ENCODE results near the gene ESPL1.

The ESPL1 gene

GRCh38 chr12:53231921-53232645, 36.0 kb upstream of the ESPL1 start, which contains the start of gene RARG:
RARG (minus strand) TSS chr12:53232209; CDS start chr12:53227545, 4,664 bp downstream.
- DNase-seq, result peak in 1 of 2 experiments; percentile 13

DNA sequence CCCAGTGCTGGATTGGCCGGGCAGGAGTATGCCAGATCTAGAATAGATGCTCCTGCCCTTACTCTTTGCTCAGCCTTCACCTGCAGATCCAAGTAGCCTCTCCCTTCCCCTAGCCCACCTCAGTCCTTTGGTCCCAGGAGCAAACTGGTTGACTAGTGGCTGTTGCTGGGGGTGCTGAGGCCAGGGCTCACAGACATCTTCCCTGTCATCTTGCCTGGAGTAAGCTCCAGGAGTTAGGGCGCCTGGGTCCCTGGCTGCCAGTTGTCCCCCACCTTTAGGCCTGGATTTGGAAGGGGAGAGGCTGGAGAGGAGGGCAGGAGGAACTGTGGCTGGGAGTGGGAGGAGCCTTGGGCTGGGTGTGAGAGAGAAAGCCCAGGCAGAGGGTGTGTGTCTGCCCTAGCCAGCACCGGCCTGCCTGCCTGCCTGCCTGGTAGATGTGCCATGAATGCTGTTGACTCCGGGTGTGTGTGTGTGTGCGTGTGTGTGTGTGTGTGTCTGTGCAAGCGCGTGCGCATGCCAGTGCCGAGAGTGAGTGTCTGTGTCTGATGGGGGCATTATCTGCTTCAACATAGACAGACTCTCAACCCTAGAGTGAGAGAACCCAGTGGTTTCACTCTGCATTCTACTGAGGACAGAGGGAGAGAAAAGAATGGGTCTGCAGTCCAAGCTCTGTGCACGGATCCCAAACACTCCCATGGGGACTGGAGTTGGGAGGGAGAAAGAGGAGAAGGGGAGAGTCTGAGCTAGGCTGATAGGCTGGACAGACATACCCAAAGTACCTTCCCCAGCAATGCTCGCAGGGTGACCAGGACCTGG, 35.2 kb upstream of the ESPL1 start:
- no peak for DNase-seq

- no peak for DNase-seq
Observed at GRCh38 chr12:53233671-53234121, 34.4 kb upstream of the ESPL1 start.

DNA sequence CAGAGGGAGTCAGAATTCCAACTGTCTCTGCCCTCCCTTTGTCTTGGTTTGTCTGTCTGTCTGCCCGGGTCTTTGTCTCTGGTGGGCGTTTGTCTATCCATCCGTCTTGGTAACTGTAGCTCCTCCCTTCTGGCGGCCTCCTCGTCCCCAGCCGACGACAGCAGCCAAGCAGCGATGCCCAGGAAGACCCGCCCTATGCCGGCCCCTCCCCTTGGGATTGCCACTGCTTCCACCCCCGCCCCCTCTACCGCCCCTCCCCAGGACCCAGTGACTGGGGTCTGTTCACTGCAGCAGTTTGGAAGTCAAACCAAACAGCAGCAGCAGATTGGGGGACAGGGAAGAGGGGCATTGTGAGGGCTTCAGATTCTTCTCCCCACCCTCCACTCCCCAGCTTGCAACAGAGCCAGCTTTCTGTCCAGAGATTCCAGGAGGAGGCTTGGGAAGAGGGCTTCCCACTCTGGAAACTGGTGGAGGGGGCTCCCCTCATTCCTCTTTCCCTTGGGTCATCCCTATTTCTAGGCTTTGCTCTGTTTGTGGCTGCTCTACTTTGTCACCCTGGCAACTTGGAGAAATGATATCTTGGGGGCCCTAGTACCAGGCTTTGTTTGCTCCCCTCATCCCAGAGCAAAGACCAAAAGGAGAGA, 33.7 kb upstream of the ESPL1 start:
- DNase-seq, result no peak

GRCh38 chr12:53235164-53235563, 32.9 kb upstream of the ESPL1 start:
- no peak for DNase-seq

GRCh38 chr12:53235742-53236442, 32.2 kb upstream of the ESPL1 start:
- DNase-seq, result no peak

DNA sequence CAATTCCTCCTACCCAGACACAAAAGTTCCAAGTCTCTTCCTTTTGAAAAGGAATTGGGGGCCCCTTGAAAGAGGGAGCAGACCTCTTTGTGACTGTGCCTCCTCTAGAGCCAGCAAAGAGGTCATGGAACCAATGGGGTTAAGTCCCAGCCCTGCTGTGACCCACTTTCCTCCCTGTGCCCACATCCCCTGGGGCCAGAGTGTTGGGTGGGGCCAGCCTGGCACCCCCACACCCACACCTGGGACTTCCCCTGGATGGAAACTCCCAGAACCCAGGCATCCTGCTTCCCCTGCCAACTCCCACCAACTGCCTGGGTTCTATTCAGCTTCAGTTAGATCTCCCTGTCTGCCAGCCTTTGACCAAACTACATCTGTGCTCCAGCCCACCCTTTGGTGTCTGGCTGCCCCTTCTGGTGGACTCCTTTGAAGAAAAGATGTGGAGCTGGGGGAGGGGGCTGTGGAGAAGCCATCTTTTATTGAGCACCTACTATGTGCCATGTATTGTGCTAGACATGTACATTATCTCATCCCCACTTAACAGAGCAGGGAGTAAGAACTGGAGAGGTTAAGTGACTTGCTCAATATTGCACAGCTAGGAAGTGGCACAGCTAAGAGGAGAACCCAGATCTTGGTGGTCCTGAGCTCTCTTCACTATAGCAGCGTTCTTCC, 31.5 kb upstream of the ESPL1 start:
- no peak for DNase-seq

GRCh38 chr12:53239643-53240258, 28.3 kb upstream of the ESPL1 start:
- no peak for DNase-seq

DNA sequence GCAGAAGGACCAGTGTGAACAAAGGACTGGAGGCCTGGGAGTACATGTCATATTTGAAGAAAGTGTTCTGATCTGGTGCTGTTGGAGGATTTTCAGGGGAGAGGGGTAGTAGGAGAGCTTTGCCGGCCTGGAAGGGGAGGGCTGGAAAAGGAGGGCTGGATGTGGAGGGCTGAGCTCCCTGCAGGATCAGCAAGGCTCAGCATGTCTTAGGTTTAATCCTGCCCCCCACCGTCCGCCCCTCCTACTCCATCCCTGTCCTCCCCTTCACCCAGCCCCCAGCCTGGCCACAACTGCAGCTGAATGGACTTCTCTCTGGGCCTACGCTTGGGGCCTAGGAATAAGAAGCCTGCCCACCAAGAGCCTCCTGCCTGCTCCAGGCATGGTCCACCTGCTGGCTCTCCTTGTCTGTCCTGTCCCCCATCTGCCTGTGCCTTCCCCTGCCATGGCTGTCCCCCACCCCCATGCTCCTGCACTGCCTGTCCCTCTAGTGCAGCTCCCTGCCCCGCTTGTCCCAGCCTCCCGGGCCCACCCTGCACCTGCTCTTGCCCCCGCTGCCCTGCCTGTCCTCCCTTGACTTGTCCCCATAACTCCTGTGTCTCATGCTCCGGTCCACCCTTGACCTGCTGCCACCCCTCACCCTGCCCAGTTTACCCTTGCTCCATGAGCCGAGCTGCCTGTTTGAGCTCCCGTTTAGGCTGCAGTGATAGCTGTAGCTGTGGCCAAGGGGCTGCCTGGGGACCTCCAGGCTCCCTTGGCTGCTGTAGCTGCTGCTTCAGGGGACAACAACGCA, 26.3 kb upstream of the ESPL1 start:
- DNase-seq, result no peak

DNA sequence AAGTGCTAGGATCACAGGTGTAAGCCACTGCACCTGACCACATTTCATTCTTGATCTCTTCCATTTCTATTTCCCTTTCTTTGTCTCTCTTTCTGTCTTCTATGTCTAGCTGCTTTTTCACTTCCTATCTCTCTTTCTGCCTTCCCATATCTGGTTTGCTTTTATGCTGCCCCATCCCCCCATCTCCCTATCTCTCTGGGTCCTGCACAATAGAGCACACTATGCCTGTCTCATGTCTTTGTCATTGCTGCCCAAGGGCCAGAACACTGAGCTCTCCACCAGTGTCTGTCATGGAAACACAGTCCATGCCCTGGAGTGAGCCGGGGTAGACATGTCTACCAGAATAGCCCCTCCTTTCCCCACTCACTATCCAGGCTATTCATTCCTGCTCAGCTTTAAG, 23.8 kb upstream of the ESPL1 start:
- DNase-seq, result no peak

GRCh38 chr12:53245286-53245685, 22.8 kb upstream of the ESPL1 start:
- DNase-seq, result no peak

DNA sequence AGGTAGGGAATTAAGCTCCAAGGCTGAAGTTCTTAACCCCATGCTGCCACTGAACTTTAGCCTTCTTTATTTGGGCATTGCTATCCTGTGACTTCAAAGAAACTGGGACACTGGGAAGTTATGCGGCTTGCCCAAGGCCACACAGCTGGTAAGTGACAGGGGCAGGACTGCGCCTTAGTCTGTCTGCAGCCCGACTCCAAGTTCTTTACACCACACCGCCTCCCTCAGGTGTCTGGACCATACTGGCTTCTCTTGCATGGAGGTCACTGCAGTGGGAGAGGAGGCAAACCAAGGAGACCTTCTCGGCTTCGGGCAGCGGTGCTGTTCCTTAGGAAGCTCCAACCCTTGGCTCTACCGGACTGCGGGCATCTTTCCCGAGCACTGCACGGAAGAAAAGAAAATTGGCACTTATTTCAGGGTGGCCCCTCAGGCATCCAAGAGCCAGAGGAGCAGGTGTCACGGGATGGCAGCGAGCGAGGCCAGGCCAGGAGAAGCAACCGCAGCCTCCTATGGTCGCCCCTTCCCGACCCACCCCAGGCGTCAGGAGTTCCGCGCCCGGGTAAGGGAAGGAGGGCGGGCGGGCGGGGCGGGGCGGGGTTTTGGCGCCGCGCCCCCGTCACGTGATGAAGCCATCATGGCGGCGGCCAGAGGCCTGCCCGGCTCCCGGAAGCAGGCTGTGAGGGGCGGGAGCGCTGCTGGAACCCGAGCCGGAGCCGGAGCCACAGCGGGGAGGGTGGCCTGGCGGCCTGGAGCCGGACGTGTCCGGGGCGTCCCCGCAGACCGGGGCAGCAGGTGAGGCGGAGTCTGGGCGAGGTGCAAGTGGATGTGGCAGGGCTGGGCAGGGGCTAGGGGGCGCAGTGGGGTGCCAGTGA, 16.4 kb upstream of the ESPL1 start:
- peak in 1 of 2 experiments; percentile 48 for DNase-seq

DNA sequence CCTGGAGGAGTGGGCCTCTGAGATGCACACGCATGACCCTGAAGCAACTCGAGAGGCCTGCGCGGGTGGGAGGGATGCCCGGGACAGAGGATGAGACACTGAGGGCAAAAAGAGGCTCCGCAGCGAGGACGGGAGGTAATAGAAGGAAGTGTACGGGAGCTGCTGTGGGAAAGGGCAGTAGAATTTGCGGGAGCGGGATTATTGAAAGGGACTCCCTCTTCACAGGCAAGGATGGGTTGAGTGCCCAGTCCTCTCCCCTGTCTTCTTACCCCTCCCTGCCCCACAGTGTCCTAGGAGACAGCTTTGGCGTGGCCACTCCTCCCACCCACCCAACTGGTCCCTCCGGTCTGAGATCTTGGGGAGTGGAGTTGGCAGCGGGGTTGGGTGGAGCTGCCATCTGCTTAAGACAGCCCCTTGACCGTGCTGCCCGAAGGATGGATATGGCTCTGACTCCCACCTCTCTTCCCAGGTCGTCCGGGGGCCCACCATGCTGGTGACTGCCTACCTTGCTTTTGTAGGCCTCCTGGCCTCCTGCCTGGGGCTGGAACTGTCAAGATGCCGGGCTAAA, 15.7 kb upstream of the ESPL1 start:
- DNase-seq, result peak in 1 of 2 experiments; percentile 14

- DNase-seq, result no peak
Observed at GRCh38 chr12:53253298-53253697, 14.8 kb upstream of the ESPL1 start.

- DNase-seq, result no peak
Observed at GRCh38 chr12:53254816-53255545, 13.1 kb upstream of the ESPL1 start.

DNA sequence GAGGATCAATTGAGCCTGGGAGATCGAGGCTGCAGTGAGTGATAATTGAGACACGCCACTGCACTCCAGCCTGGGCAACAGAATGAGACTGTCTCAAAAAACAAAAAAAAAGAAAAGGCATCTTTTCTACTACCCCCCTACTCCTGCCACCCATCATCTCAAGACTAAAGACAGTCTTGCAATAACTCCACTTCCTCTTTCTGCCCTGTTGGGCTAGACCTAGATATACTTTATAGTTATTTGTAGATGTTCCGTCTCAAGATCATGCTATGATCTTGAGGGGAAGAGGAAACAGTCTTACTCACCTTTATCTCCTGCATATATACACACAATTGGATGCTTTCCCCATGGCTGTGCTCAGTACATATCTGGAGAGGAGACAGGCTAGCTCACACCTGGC, 12.1 kb upstream of the ESPL1 start:
- DNase-seq, result no peak

- no peak for DNase-seq
Observed at GRCh38 chr12:53258541-53259539, 9.3 kb upstream of the ESPL1 start.

- DNase-seq, result no peak
Observed at GRCh38 chr12:53259891-53260290, 8.2 kb upstream of the ESPL1 start.

Measured in cerebellar nuclear complex (tissue), 1 donor.